Gastroesophageal sphincter (tissue), 4 donors: ENCODE results near the gene SLC30A5. TPM values are rescaled to one million over a fixed set of nuclear protein-coding genes. Genes with fewer than 3 reads are reported as not detected.
"Not testable (repeated sequence)": the region's sequence is repeated elsewhere in the genome, so short reads cannot be mapped to it uniquely, and the experiment has no call there.

Source experiments
- ATAC-seq: fragments of 150-250 bp; one replicate; pipeline ENCODE4 v1.9.1; 2016; ENCODE audit warnings: mild to moderate bottlenecking, moderate library complexity
- H3K27ac ChIP-seq, 4 donors: fragments of 200-600 bp; sonication (generic) in 3 of 4; 1 replicate in 3 of 4; 2 replicates in 1 of 4; pipeline ENCODE4 v1.5.1; 2016 to 2019
- H3K27me3 ChIP-seq: fragments of 200-600 bp; sonication (generic); one replicate; pipeline ENCODE4 v1.5.1; 2019
- H3K36me3 ChIP-seq, 2 donors: fragments of 200-600 bp; sonication (generic); one replicate each; pipeline ENCODE4 v1.5.1; 2019; ENCODE audit warnings: control low read depth in 1 of 2
- H3K4me1 ChIP-seq, 3 donors: fragments of 200-600 bp; sonication (generic); 1 replicate in 2 of 3; 2 replicates in 1 of 3; pipeline ENCODE4 v1.5.1; 2016 to 2019; ENCODE audit warnings: control low read depth in 2 of 3
- H3K4me3 ChIP-seq, 2 donors: fragments of 200-600 bp; sonication (generic); one replicate each; pipeline ENCODE4 v1.5.1; 2019; ENCODE audit warnings: mild to moderate bottlenecking in 1 of 2, moderate library complexity in 1 of 2
- H3K9me3 ChIP-seq, 3 donors: fragments of 200-600 bp; sonication (generic); one replicate each; pipeline ENCODE4 v1.5.1; 2017 to 2019; ENCODE audit warnings: control low read depth in 2 of 3
- CTCF ChIP-seq, 4 experiments: fragments of 200-600 bp in 2 of 4; fragments of 450-650 bp in 2 of 4; sonication (generic) in 1 of 4; IDR thresholded peaks; one replicate each; pipeline ENCODE4 v1.5.1; 2017 to 2019; ENCODE audit warnings: antibody characterized with exemption in 4 of 4, mild to moderate bottlenecking in 2 of 4, moderate library complexity in 2 of 4
- EP300 ChIP-seq: sonication (generic); formaldehyde crosslinking; IDR thresholded peaks from one replicate; pipeline ENCODE4 v1.6.1; 2017; ENCODE audit warnings: antibody characterized with exemption, mild to moderate bottlenecking
- POLR2A ChIP-seq, 2 donors: fragments of 450-650 bp; IDR thresholded peaks; one replicate each; pipeline ENCODE4 v1.6.1; 2017; ENCODE audit warnings: antibody characterized with exemption in 2 of 2, mild to moderate bottlenecking in 2 of 2, moderate library complexity in 1 of 2
- POLR2AphosphoS5 ChIP-seq: sonication (generic); formaldehyde crosslinking; IDR thresholded peaks from one replicate; pipeline ENCODE4 v1.6.1; 2017; ENCODE audit warnings: antibody characterized with exemption
- WGBS, 2 donors: methylation state at CpG; one replicate each; pipeline ENCODE4 v1.1.5; 2018; ENCODE audit warnings: low coverage in 1 of 2; 5-methylcytosine and 5-hydroxymethylcytosine counted together
- total RNA-seq, 4 donors: library from RNA; depleted of rRNA; stranded (reverse); fragments of >200 nt; gene quantifications; one replicate each; pipeline ENCODE4 v1.1.0, GENCODE V29; 2016

SLC30A5 gene
- total RNA-seq, 4 donors from 2014 or later: 33.7 to 48.1 (median 36.1) TPM

- H3K4me3 ChIP-seq: no peak overlapping the region
- H3K27ac ChIP-seq: no peak overlapping the region
- TF ChIP-seq CTCF (IDR thresholded peaks at IDR 0.05) (no peak), EP300 (no peak), POLR2AphosphoS5 (no peak), POLR2A (IDR thresholded peaks at IDR 0.05) (no peak)
- H3K9me3 ChIP-seq: no peaks in the 10 kb centered on the region
- H3K36me3 ChIP-seq: peaks cover 0 to 93% of the 10 kb centered on the region in 2 donors
- H3K27me3 ChIP-seq: no peaks in the 10 kb centered on the region
- WGBS, 2 donors: 93 to 95% methylated on average over 3 of the region's 3 CpGs
- no peak for ATAC-seq
- H3K4me1 ChIP-seq: no peaks in the 10 kb centered on the region
Observed at GRCh38 chr5:69115526-69115925, 21.7 kb downstream of the SLC30A5 start.

- H3K36me3 ChIP-seq: peaks cover 0 to 86% of the 10 kb centered on the region in 2 donors
- ATAC-seq: no peak
Observed at GRCh38 chr5:69129413-69129812, 35.6 kb downstream of the SLC30A5 start.

GRCh38 chr5:69130241-69130640 is 36.4 kb downstream of the SLC30A5 start:
- 58 to 67% methylated on average over 2 of the region's 2 CpGs for WGBS, 2 donors
- no peak for TF ChIP-seq EP300
- H3K27ac ChIP-seq: no peak overlapping the region
- H3K27me3 ChIP-seq: no peaks in the 10 kb centered on the region
- ATAC-seq: no peak
- no peaks in the 10 kb centered on the region for H3K4me1 ChIP-seq
- H3K36me3 ChIP-seq: peaks cover 0 to 78% of the 10 kb centered on the region in 2 donors
- H3K4me3 ChIP-seq: no peak overlapping the region
- H3K9me3 ChIP-seq: no peaks in the 10 kb centered on the region

More at GRCh38 chr5:69129413-69129812, 35.6 kb downstream of the SLC30A5 start:
- Histone ChIP-seq H3K4me1 (no peaks in the 10 kb centered on the region), H3K27me3 (no peaks in the 10 kb centered on the region), H3K27ac (no peak overlapping the region), H3K9me3 (no peaks in the 10 kb centered on the region), H3K4me3 (no peak overlapping the region)
- TF ChIP-seq POLR2AphosphoS5 (no peak), CTCF (IDR thresholded peaks at IDR 0.05) (no peak), EP300 (no peak), POLR2A (IDR thresholded peaks at IDR 0.05) (no peak)

GRCh38 chr5:69131304-69131703 is 37.5 kb downstream of the SLC30A5 start:
- H3K27ac ChIP-seq: no peak overlapping the region

GRCh38 chr5:69134126-69134525 is 40.3 kb downstream of the SLC30A5 start:
- H3K4me1 ChIP-seq: no peaks in the 10 kb centered on the region
- 79 to 100% methylated on average over 1 to 6 of the region's 7 CpGs for WGBS, 2 donors
- no peak overlapping the region for H3K27ac ChIP-seq
- peaks cover 0 to 40% of the 10 kb centered on the region in 2 donors for H3K36me3 ChIP-seq
- no peak overlapping the region for H3K4me3 ChIP-seq
- no peaks in the 10 kb centered on the region for H3K27me3 ChIP-seq
- no peak for ATAC-seq
- TF ChIP-seq CTCF (IDR thresholded peaks at IDR 0.05): no peak
- H3K9me3 ChIP-seq: no peaks in the 10 kb centered on the region

More at GRCh38 chr5:69131304-69131703, 37.5 kb downstream of the SLC30A5 start:
- no peaks in the 10 kb centered on the region for H3K4me1 ChIP-seq
- no peak overlapping the region for H3K4me3 ChIP-seq
- no peaks in the 10 kb centered on the region for H3K9me3 ChIP-seq
- no peak for ATAC-seq
- H3K27me3 ChIP-seq: no peaks in the 10 kb centered on the region
- H3K36me3 ChIP-seq: peaks cover 0 to 67% of the 10 kb centered on the region in 2 donors
- TF ChIP-seq POLR2A (IDR thresholded peaks at IDR 0.05) (no peak), CTCF (IDR thresholded peaks at IDR 0.05) (no peak), EP300 (no peak), POLR2AphosphoS5 (no peak)

GRCh38 chr5:69136293-69136692 is 42.5 kb downstream of the SLC30A5 start:
- Histone ChIP-seq H3K27me3 (no peaks in the 10 kb centered on the region), H3K27ac (no peak overlapping the region), H3K36me3 (peaks cover 0 to 22% of the 10 kb centered on the region in 2 donors), H3K4me3 (no peak overlapping the region), H3K4me1 (no peaks in the 10 kb centered on the region), H3K9me3 (peaks cover 0 to 7% (median 3%) of the 10 kb centered on the region in 3 donors)
- WGBS, 2 donors: 81 to 96% methylated on average over 3 of the region's 3 CpGs
- no peak for ATAC-seq
- TF ChIP-seq EP300: no peak
- no peak for TF ChIP-seq CTCF (IDR thresholded peaks at IDR 0.05)
- TF ChIP-seq POLR2A (IDR thresholded peaks at IDR 0.05): no peak
- TF ChIP-seq POLR2AphosphoS5: no peak

- not testable (repeated sequence) for ATAC-seq, H3K4me1 ChIP-seq, H3K27ac ChIP-seq, H3K27me3 ChIP-seq, H3K9me3 ChIP-seq, H3K4me3 ChIP-seq
- 82 to 100% methylated on average over 1 of the region's 1 CpG for WGBS, 2 donors
- H3K36me3 ChIP-seq: peaks cover 0 to 13% of the 10 kb centered on the region in 2 donors
Observed at GRCh38 chr5:69137208-69137607, 43.4 kb downstream of the SLC30A5 start.
